Suprapubic skin (tissue), 4 donors: ENCODE measurements around the gene FRMD4A.

ENCODE experiments used
- CTCF ChIP-seq, 2 donors: fragments of 200-600 bp in 1 of 2; fragments of 450-650 bp in 1 of 2; sonication (generic) in 1 of 2; IDR thresholded peaks; one replicate each; pipeline ENCODE4 v1.5.1; 2016 to 2019; ENCODE audit warnings: antibody characterized with exemption in 2 of 2, mild to moderate bottlenecking in 1 of 2, moderate library complexity in 1 of 2
- EP300 ChIP-seq: sonication (generic); formaldehyde crosslinking; IDR thresholded peaks from one replicate; pipeline ENCODE4 v1.6.1; 2017; ENCODE audit warnings: antibody characterized with exemption
- POLR2A ChIP-seq, 2 donors: fragments of 450-650 bp; IDR thresholded peaks; one replicate each; pipeline ENCODE4 v1.6.1; 2017; ENCODE audit warnings: antibody characterized with exemption in 2 of 2, mild to moderate bottlenecking in 2 of 2, moderate library complexity in 2 of 2
- POLR2AphosphoS5 ChIP-seq, 3 donors: sonication (generic); formaldehyde crosslinking; IDR thresholded peaks; one replicate each; pipeline ENCODE4 v1.6.1; 2017; ENCODE audit warnings: antibody characterized with exemption in 3 of 3

GRCh38 chr10:13957856-13958255 is 372.9 kb downstream of the FRMD4A start:
- TF ChIP-seq CTCF (IDR thresholded peaks at IDR 0.05) = no peak
- no peak for TF ChIP-seq POLR2AphosphoS5 (IDR thresholded peaks at IDR 0.05)
- no peak for TF ChIP-seq POLR2A (IDR thresholded peaks at IDR 0.05)
- no peak for TF ChIP-seq EP300
